Measurements from ENCODE around the gene SLCO6A1.

The SLCO6A1 gene

DNA sequence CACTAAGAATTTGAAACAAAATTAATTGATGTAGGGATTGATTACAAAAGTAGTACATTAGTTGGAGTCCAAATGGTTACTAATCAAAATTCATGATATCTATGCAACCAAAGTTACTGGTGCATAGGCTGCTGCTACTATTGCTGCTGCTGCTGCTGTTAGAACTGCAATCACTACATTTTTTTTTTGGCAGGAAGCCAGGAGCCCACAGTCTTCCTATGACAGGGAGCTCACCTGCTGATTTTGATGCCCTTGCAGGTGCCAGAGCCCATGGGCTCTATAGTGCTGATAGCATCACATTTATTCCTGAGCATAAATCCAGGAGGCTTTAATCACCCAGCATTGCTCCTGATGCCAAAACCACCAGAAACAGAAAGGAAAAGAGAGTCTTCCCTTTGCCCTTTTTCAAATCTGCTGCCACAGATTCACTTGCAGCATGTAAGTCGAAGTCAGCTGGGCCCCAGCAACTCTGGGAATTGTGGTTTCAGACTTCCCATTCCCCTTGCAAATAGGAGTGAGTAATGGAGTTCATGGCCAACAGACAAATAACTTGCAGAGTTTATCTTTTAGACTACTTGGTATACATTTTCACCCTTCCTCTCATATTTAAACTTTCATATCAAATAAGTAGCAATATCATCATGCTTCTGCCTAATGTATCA, 17.6 kb downstream of the SLCO6A1 start:
- Histone ChIP-seq H3K4me3 (no peak overlapping the region), H3K27ac (no peak overlapping the region)

DNA sequence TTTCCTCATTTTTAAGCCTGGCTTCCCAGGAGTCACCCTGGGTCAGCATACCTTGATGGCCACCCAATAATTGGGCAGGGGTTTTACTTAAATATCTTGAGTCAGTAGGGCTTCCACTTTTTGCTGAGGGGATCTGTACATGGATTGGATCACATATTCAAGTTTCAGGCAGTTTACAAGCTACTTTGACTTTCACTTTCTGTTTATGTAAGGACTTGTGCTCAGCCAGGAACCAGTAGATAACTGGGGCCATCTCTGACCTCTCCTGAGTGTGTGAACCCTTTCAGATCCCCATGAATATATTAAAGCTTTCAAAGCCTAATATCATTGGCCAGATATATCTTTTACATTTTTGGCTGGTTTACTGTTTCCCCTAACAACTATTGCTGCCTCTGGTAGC, 45.1 kb downstream of the SLCO6A1 start:
- no peak overlapping the region for H3K27ac ChIP-seq
- no peak overlapping the region for H3K4me3 ChIP-seq

DNA sequence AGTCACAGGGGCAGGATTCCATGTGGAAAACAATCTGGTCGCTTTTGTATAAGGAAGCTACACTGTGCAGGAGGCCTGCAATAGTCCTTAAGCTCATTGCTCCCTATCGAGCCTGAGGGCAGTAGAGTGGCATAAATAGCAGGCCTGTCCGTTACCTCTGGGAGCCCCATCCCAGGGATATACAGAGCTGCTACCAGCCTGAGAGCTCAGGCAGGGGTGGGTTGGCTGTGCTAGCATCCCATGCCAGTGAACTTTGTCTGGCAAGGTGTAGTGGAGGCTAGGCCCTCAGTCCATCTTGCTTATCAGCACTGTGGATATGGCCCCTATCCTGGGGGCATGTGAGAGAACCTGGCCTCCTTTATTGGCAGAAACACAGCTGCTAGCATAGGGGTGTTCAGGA, 47.7 kb downstream of the SLCO6A1 start:
- Histone ChIP-seq H3K4me3 (no peak overlapping the region), H3K27ac (no peak overlapping the region)

DNA sequence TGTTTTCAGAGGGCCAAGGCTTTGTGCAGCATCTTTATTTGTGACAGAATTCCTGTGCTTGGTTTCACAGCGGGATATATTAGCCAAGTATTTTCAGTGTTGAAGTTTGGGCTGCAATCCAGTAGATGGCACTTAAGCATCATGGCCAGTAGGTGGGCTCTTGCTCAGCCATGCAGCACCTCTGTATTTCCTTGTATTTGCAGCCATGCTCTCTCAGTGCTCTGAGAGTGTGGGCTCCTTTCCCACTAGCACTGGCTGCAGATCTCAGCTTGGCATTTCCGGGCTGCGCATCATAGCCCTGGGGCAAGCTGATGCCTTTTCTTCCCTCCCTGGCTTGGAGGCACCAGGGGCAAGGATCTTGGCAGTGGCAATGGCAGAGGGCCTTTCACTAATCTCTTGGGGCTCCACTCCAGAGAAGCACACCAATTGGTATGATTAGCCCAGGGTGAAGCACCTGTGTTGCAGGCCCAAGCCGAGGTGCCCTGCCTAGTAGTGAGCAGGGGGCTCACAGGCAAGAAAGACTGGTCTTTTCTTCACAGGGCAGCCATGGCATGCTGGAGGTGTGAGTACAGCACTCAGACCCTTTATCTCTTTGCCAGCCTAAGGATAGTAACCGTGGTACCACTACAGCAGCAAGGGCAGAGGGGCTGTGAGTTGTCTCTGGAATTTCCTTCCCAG, 48.3 kb downstream of the SLCO6A1 start:
- H3K4me3 ChIP-seq = no peak overlapping the region
- no peak overlapping the region for H3K27ac ChIP-seq

DNA sequence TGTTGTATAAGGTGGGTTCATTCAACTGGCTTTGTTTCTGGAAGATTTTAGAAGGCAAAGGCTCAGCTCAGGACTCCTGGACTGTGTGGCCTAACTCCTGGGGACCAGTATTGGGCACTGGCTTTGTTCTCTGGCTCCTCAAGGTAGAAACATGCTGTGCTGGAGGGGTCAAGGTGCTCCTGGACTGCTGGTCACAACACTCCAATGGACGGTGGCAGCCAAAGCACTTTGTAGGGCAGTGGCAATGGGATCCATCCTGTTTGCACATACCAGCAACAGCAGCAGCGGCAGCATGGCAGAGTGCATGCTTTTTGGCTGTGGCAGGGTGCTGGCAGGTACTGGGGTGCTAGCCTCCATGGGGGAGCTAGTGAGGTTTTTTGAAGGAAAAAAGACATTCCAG, 65.3 kb downstream of the SLCO6A1 start:
- Histone ChIP-seq H3K27ac (no peak overlapping the region), H3K4me3 (no peak overlapping the region)

DNA sequence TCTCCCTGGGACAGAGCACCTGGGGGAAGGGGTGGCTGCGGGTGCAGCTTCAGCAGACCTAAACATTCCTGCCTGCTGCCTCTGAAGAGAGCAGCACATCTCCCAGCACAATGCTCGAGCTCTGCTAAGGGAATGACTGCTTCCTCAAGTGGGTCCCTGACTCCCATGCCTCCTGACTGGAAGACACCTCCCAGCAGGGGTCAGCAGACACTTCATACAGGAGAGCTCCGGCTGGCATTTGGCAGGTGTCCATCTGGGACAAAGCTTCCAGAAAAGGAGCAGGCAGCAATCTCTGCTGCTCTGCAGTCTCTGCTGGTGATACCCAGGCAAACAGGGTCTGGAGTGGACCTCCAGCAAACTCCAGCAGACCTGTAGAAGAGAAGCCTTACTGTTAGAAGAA, 77.2 kb downstream of the SLCO6A1 start:
- Histone ChIP-seq H3K27ac (no peak overlapping the region), H3K4me3 (no peak overlapping the region)

DNA sequence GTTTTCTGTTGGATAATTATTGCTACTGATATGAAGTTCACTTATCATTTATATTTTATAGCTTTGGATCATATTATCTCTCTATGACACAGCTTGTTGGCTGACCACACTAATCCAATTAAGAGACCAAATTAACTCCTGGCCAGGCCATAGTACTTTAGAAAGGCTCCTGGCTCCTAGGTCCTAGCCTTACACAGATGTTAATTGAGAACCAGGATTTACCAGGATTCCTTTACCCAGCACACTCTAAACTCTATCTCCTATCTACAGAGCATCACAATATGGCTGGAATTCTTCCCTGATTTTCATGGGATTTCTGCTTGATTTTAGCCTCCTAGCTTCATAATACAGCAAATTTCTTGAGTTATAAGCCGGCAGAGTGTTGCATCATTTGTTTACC, 80.3 kb downstream of the SLCO6A1 start:
- Histone ChIP-seq H3K27ac (no peak overlapping the region), H3K4me3 (no peak overlapping the region)

DNA sequence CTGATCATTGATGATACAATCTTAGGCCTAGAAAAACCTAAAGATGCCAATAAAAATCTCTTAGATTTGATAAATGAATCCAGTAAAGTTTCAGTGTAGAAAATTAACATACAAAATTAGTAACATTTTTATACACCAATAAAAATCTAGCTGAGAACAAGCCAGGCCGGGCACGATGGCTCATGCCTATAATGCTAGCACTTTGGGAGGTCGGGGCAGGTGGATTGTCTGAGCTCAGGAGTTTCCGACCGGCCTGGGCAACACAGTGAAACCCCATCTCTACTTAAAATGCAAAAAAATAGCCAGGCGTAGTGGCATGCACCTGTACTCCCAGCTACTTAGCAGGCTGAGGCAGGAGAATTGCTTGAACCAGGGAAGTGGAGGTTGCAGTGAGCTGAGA, 84.4 kb downstream of the SLCO6A1 start:
- Histone ChIP-seq H3K4me3 (no peak overlapping the region), H3K27ac (no peak overlapping the region)

DNA sequence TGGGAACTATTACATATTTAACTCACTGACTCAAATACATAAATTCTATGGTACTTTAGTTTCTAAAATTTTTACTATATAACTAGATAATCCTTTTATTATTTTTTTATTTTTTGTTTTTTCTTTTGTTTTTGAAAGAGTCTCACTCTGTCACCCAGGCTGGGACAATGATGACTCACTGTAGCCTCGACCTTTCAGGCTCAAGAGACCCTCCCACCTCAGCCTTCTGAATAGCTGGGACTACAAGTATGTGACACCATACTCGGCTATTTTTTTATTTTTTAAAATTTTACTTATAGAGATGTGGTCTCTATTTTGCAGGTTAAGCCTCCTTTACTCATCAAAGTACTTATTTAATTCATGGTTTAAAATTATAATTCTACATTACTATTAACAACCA, 110.6 kb downstream of the SLCO6A1 start:
- no peak overlapping the region for H3K27ac ChIP-seq

DNA sequence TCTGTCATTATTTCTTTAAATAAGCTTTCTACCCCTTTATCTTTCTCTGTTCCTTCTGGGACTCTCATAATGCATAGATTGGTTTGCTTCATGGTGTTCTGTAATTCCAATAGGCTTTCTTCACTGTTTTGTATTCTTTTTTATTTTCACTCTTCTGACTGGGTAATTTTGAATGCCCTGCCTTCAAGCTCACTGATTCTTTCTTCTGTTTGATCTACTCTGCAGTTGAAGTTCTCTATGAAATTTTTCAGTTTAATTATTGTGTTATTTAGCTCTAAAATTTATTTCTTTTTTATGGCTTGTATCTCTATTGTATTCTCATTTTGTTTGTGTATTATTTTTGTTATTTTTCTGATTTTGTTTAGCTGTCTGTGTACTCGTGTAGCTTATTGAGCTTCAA, 113.4 kb downstream of the SLCO6A1 start:
- Histone ChIP-seq H3K27ac (no peak overlapping the region), H3K4me3 (no peak overlapping the region)

More for the DNA sequence above, 110.6 kb downstream of the SLCO6A1 start:
- no peak overlapping the region for H3K4me3 ChIP-seq

DNA sequence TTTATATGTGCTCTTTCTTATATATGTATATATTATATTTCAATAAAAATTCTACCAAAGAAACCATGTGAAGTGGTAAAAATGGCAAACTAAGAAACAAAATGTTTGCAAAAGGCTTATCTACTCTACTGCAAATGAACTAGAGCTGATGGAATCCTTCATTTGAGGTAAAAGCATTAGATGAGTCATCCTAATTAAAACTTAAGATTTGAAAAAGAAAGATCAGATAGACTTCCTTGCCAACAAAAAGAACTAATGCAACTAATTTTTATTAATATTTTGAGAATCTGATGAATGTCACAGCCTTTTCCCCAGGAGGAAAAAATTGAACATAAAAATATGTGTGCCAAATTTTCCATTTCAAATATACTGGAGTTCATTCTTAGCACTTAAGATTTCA, 118.6 kb downstream of the SLCO6A1 start:
- H3K4me3 ChIP-seq = no peak overlapping the region

DNA sequence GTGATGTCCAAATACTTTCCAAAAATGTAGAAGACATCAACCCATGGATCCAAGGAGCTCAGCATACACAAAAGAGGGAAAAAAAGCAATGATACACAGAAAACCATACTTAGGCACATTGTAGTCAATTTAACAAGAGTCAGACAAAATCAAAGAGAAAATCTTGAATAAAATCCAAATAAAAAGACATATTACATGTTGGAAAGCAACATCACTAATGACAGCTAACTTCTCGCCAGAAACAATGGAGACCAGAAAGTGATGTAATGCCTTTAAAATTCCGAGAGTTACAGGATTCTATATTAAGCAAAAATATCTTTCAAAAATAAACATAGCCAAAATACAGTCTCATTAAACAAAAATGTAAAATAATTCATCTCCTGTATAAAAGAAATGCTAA, 122.9 kb downstream of the SLCO6A1 start:
- Histone ChIP-seq H3K4me3 (no peak overlapping the region), H3K27ac (no peak overlapping the region)

More for the DNA sequence above, 118.6 kb downstream of the SLCO6A1 start:
- no peak overlapping the region for H3K27ac ChIP-seq

DNA sequence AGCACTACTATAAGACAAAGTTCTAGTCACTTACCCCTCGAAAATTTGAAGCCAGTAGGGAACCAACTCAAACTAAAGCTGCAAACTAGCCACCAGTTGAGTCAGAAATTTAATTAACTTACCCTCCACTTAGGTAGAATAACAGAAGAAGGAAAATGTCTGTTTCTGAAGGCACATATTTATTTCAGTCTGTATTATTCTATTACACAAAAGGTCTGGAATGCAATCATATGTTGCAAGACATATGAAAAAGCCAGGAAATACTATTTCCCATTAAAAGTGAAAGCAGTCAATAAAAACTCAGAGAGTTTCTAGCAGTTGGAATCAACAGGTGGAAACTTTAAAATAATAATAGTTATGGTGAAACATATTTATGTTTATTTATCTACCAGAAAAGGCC, 123.5 kb downstream of the SLCO6A1 start:
- no peak overlapping the region for H3K27ac ChIP-seq
- no peak overlapping the region for H3K4me3 ChIP-seq

DNA sequence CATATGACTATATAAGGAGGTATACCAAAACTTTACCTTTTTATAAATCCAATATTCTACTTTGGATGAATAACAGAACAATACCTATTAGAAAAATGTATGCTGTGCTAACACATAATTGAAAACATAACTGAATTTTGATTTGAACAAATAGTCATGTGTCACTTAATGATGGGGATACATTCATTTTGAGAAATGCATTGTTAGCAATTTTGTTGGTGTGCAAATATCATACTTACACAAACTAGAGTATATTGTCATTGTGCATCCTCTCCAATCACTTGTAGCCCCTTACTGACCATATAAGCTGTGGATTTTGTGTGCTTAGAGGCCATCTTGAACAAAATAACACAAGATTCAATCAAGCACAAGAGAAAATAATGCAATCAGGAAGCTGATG, 130.4 kb downstream of the SLCO6A1 start:
- Histone ChIP-seq H3K27ac (no peak overlapping the region), H3K4me3 (no peak overlapping the region)

DNA sequence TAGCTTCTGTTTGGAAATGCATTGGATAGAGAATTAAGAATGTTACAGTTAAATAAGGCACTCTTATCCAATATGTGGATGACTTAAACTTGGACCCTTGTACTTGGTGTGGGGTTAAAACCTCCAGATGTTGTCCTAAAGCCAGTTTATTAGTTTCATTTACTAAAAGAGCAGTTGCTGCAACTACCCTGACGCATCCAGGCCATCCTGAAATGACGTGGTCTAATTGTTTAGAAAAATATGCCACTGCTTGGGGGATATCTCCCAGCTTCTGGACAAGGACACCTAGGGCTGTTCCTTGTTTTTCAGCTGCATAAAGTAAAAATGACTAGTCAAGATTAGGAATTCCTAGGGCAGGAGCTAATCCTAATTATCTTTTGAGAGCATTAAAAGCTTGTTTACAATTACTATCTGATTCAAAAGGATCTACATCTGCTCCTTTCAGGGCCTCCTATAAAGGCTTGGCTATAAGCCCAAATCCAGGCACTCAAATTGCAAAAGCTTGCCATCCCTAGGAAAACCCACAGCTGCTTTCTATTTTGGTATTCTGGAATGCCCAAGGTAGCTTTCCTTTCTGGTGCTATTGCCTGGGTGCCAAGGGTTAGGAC, 157.0 kb downstream of the SLCO6A1 start:
- Histone ChIP-seq H3K27ac (no peak overlapping the region), H3K4me3 (no peak overlapping the region)

DNA sequence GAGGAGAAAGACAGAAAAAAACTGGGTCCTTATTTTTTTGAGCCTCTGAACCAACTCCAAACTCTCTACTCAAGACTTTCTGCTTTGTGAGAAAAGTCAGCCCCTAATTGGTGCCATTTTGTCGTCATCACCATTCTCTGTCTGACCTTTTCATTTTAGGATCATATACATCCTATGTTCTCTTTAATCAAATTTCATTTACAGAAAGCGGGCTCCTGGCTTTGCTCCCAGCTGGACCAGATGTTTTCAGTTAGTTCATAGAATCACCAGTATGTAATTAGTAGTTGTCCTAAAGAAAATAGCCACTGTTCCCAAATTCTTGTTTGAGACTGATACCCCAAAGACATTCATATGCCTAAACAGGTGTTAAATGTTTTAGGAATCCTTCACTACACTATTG, 174.1 kb downstream of the SLCO6A1 start:
- Histone ChIP-seq H3K4me3 (no peak overlapping the region), H3K27ac (no peak overlapping the region)

All from skin epidermis (tissue), 12 donors.